WTC11 (cell line): ENCODE measurements around the gene USP48. TPM values are rescaled to one million over a fixed set of nuclear protein-coding genes. Genes with fewer than 3 reads are reported as not detected.

Experiments
- ATAC-seq: fragments of 200-7000 bp; cut with Tn5 transposase; 2 replicates; pipeline ENCODE4 v1.10.0; 2021; ENCODE audit warnings: mild to moderate bottlenecking, moderate library complexity
- CTCF ChIA-PET: fragments of 300-600 bp; sonication (Branson Sonifier 250); formaldehyde crosslinking; loops from one replicate; lab custom pipeline; 2021; ENCODE audit warnings: antibody characterized with exemption; lab: Charles Lee
- POLR2A ChIA-PET: fragments of 350-600 bp; sonication (Branson Sonifier 250); formaldehyde crosslinking; loops from one replicate; lab custom pipeline; 2021; ENCODE audit warnings: antibody characterized with exemption; lab: Charles Lee
- DNase-seq: peaks from one replicate; pipeline ENCODE4 v3.0.0; 2021; ENCODE audit warnings: low spot score
- H3K27ac Mint-ChIP-seq: 2 replicates; pipeline ENCODE4 v1.8.0; 2021; ENCODE audit warnings: mixed read lengths
- H3K27me3 Mint-ChIP-seq: 2 replicates; pipeline ENCODE4 v1.8.0; 2021; ENCODE audit warnings: low read depth, mild to moderate bottlenecking, moderate library complexity, mixed read lengths
- H3K36me3 Mint-ChIP-seq: 2 replicates; pipeline ENCODE4 v1.8.0; 2021; ENCODE audit warnings: mixed read lengths
- H3K4me1 Mint-ChIP-seq: 2 replicates; pipeline ENCODE4 v1.8.0; 2022; ENCODE audit warnings: mixed read lengths
- H3K4me3 Mint-ChIP-seq: 2 replicates; pipeline ENCODE4 v1.8.0; 2021; ENCODE audit warnings: mild to moderate bottlenecking, moderate library complexity, mixed read lengths
- H3K9me3 Mint-ChIP-seq: 2 replicates; pipeline ENCODE4 v1.8.0; 2021; ENCODE audit warnings: mixed read lengths
- ATF2 ChIP-seq: sonication (generic); formaldehyde crosslinking; IDR thresholded peaks from 2 replicates; pipeline ENCODE4 v1.8.1; 2022; ENCODE audit warnings: low read depth, missing genetic modification reagents, borderline replicate concordance
- CDX4 ChIP-seq: fragments of 250-450 bp; sonication (Bioruptor Pico); IDR thresholded peaks from 2 replicates; pipeline ENCODE4 v1.9.0; 2021; ENCODE audit warnings: moderate library complexity, mild to moderate bottlenecking, inconsistent platforms, borderline replicate concordance
- CREB1 ChIP-seq: sonication (generic); formaldehyde crosslinking; IDR thresholded peaks from 2 replicates; pipeline ENCODE4 v1.8.0; 2023; ENCODE audit warnings: mild to moderate bottlenecking, missing genetic modification reagents
- E2F1 ChIP-seq: sonication (generic); formaldehyde crosslinking; IDR thresholded peaks from 2 replicates; pipeline ENCODE4 v1.8.0; 2022; ENCODE audit warnings: mild to moderate bottlenecking, missing genetic modification reagents
- FOXP1 ChIP-seq: sonication (generic); formaldehyde crosslinking; IDR thresholded peaks from 2 replicates; pipeline ENCODE4 v1.8.0; 2022; ENCODE audit warnings: missing genetic modification reagents, mild to moderate bottlenecking, moderate library complexity, borderline replicate concordance
- FOXP4 ChIP-seq: sonication (generic); formaldehyde crosslinking; IDR thresholded peaks from 2 replicates; pipeline ENCODE4 v1.8.0; 2022; ENCODE audit warnings: mild to moderate bottlenecking, missing genetic modification reagents
- IRF2 ChIP-seq: sonication (generic); formaldehyde crosslinking; IDR thresholded peaks from 2 replicates; pipeline ENCODE4 v1.8.0; 2022; ENCODE audit warnings: low read depth, missing genetic modification reagents, borderline replicate concordance
- MLX ChIP-seq: sonication (generic); formaldehyde crosslinking; IDR thresholded peaks from 2 replicates; pipeline ENCODE4 v1.8.1; 2023; ENCODE audit warnings: mild to moderate bottlenecking, missing genetic modification reagents, moderate library complexity
- MXD4 ChIP-seq: fragments of 250-450 bp; sonication (Bioruptor Pico); IDR thresholded peaks from 2 replicates; pipeline ENCODE4 v1.8.0; 2021; ENCODE audit warnings: mild to moderate bottlenecking, moderate library complexity, borderline replicate concordance
- NR2C2 ChIP-seq: sonication (generic); formaldehyde crosslinking; IDR thresholded peaks from 2 replicates; pipeline ENCODE4 v1.8.0; 2022; ENCODE audit warnings: mild to moderate bottlenecking, missing genetic modification reagents
- PRRX2 ChIP-seq: fragments of 250-450 bp; sonication (Bioruptor Pico); IDR thresholded peaks from 2 replicates; pipeline ENCODE4 v1.8.0; 2021; ENCODE audit warnings: mild to moderate bottlenecking
- RORB ChIP-seq: fragments of 250-450 bp; sonication (Bioruptor Pico); IDR thresholded peaks from 2 replicates; pipeline ENCODE4 v1.9.0; 2021; ENCODE audit warnings: mild to moderate bottlenecking
- SMAD3 ChIP-seq: sonication (generic); formaldehyde crosslinking; IDR thresholded peaks from 2 replicates; pipeline ENCODE4 v1.8.0; 2022; ENCODE audit warnings: missing genetic modification reagents, mild to moderate bottlenecking, borderline replicate concordance
- TCF7 ChIP-seq: sonication (generic); formaldehyde crosslinking; IDR thresholded peaks from 2 replicates; pipeline ENCODE4 v1.8.0; 2022; ENCODE audit warnings: mild to moderate bottlenecking, low read depth, missing genetic modification reagents, moderate library complexity
- USF2 ChIP-seq: sonication (generic); formaldehyde crosslinking; IDR thresholded peaks from 2 replicates; pipeline ENCODE4 v1.8.1; 2023; ENCODE audit warnings: mild to moderate bottlenecking, missing genetic modification reagents, moderate library complexity
- ZBTB21 ChIP-seq: sonication (generic); formaldehyde crosslinking; IDR thresholded peaks from 2 replicates; pipeline ENCODE4 v1.8.1; 2023; ENCODE audit warnings: mild to moderate bottlenecking, missing genetic modification reagents, borderline replicate concordance
- ZMAT4 ChIP-seq: fragments of 250-450 bp; sonication (Bioruptor Pico); IDR thresholded peaks from 2 replicates; pipeline ENCODE4 v1.9.0; 2021; ENCODE audit warnings: mild to moderate bottlenecking
- ZNF263 ChIP-seq: sonication (generic); formaldehyde crosslinking; IDR thresholded peaks from 2 replicates; pipeline ENCODE4 v1.8.1; 2022; ENCODE audit warnings: low read depth, mild to moderate bottlenecking, moderate library complexity, missing genetic modification reagents
- ZNF281 ChIP-seq: sonication (generic); formaldehyde crosslinking; IDR thresholded peaks from 2 replicates; pipeline ENCODE4 v1.8.0; 2023; ENCODE audit warnings: mild to moderate bottlenecking, missing genetic modification reagents
- ZNF671 ChIP-seq: fragments of 250-450 bp; sonication (Bioruptor Pico); IDR thresholded peaks from 2 replicates; pipeline ENCODE4 v1.8.0; 2021; ENCODE audit warnings: mild to moderate bottlenecking
- ZSCAN18 ChIP-seq: fragments of 250-450 bp; sonication (Bioruptor Pico); IDR thresholded peaks from 2 replicates; pipeline ENCODE4 v2.1.2; 2022; ENCODE audit warnings: mild to moderate bottlenecking, moderate library complexity
- total RNA-seq: library from RNA; stranded (reverse); gene quantifications from 3 replicates; pipeline ENCODE4 v1.2.3, GENCODE V29; 2021

The USP48 gene
- total RNA-seq, 1 experiment from 2014 or later, result 86.9 TPM

- TF ChIP-seq ATF2 (CRISPR knock-in tag) (no peak), ZNF263 (CRISPR knock-in tag) (no peak), MXD4 (no peak), NR2C2 (CRISPR knock-in tag) (no peak), USF2 (CRISPR knock-in tag) (no peak), CDX4 (CRISPR knock-in tag) (no peak), ZNF671 (CRISPR knock-in tag) (no peak), ZBTB21 (CRISPR knock-in tag) (no peak), ZSCAN18 (CRISPR knock-in tag) (no peak), MLX (CRISPR knock-in tag) (no peak)
Observed at GRCh38 chr1:21671915-21672314, 111.0 kb downstream of the USP48 start (continued).

GRCh38 chr1:21670956-21671902, 111.7 kb downstream of the USP48 start:
- H3K4me3 Mint-ChIP-seq, result no peak overlapping the region
- ATAC-seq, result no peak
- H3K4me1 Mint-ChIP-seq, result peaks cover 23% of the 10 kb centered on the region
- no peak for DNase-seq
- CTCF ChIA-PET, result interaction anchor here (0.5 to 1.9 kb wide), 4 partner anchors 12 to 1831 kb away, joined by 3 to 5 read pairs (median 4); no protein-coding TSS in a partner anchor
- no peaks in the 10 kb centered on the region for H3K9me3 Mint-ChIP-seq
- POLR2A ChIA-PET, result no interaction called here
- no peak overlapping the region for H3K27ac Mint-ChIP-seq
- H3K27me3 Mint-ChIP-seq, result peaks cover 20% of the 10 kb centered on the region
- no peaks in the 10 kb centered on the region for H3K36me3 Mint-ChIP-seq
- TF ChIP-seq FOXP4 (no peak), IRF2 (no peak), E2F1 (no peak), RORB (CRISPR knock-in tag) (no peak), CREB1 (CRISPR knock-in tag) (no peak), TCF7 (CRISPR knock-in tag) (no peak), ZNF263 (CRISPR knock-in tag) (no peak), SMAD3 (CRISPR knock-in tag) (no peak), USF2 (CRISPR knock-in tag) (no peak), ZNF281 (CRISPR knock-in tag) (no peak), PRRX2 (CRISPR knock-in tag) (no peak), FOXP1 (CRISPR knock-in tag) (no peak), NR2C2 (CRISPR knock-in tag) (no peak), ZMAT4 (CRISPR knock-in tag) (no peak)
